DMS 273 treated with DMSO at 0.1 percent for 48 hours (cell line): ENCODE results near the gene RNU6-1.

Experiments
- DNase-seq: peaks from one replicate; lab custom pipeline; 2025; lab: John Stamatoyannopoulos, UW

Gene RNU6-1

DNA sequence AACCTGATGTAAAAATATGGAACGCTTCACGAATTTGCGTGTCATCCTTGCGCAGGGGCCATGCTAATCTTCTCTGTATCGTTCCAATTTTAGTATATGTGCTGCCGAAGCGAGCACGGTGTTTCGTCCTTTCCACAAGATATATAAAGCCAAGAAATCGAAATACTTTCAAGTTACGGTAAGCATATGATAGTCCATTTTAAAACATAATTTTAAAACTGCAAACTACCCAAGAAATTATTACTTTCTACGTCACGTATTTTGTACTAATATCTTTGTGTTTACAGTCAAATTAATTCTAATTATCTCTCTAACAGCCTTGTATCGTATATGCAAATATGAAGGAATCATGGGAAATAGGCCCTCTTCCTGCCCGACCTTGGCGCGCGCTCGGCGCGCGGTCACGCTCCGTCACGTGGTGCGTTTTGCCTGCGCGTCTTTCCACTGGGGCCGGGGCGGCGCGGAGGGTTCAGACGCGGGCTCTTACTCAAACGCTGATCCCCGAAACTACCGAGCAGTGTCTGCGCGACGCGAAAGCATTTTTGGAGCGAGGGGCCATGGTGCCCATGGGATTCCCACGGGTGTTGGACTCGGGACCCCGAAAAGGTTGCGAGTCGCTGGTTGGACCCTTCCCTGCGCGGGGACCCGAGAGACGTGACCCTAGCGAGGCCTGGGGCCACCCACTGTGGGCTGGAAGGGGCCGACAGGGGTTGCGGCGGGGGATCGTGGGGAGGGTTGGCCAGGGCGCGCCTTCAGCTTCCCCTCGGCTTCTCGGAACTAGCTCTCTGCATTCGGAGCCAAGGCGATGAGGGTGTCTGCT lies at the start of gene RNU6-1:
TSS of gene RNU6-1 (minus strand) at position 117 of the 820 bp plus-strand sequence.
- peak; percentile 77 for DNase-seq

DNA sequence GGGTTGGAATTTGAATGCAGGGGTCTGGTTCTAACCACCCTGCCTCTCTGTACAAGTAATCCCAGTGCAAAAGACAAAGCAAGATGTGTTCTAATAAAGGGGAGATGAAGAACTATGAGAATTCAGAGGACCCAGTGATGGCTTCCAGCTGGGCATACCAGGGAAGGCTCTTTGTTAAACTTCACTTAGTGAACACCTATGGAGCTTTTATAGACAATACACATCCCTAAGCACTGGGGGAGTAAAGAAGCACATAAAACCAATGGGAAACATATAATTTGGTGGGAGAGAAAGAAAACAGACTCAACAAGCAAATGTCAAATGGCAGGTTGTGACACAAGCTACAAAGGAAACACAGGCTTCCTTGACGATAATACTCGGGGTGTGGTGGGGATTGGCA lies 47.9 kb upstream of the RNU6-1 start:
- no peak for DNase-seq

DNA sequence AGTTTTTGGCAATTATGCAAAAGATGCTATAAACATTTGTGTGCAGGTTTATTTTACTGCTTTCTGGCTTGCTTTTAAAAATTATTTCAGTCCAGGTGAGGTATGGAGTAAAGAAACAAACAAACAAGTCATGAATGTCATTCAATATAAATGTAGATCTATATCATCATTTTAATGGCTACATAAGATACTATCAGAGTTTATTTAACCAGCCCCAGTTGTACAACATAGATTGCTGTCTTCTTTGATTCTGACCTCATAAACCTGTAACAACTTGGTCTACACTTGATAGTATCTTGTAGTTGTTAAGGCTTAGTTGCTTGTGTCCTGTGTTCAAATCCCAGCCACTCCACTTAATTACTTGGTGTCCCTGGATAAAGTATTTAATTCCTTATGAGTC lies 46.0 kb upstream of the RNU6-1 start:
- no peak for DNase-seq

DNA sequence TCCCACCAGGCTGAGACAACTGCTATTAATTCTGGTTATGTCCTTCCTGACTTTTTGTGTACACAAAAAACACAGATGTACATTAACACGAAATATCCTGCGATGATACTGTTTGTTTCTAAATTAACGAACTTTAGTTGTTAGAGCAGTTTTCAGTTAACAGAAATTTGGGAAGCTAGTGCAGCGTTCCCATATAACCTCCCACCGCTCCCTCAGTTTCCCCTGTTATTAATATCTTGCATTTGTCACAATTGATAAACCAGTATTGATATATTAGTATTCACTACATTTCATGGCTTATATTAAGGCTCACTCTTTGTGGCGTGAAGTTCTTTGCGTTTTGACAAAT lies 45.3 kb upstream of the RNU6-1 start:
- no peak for DNase-seq

DNA sequence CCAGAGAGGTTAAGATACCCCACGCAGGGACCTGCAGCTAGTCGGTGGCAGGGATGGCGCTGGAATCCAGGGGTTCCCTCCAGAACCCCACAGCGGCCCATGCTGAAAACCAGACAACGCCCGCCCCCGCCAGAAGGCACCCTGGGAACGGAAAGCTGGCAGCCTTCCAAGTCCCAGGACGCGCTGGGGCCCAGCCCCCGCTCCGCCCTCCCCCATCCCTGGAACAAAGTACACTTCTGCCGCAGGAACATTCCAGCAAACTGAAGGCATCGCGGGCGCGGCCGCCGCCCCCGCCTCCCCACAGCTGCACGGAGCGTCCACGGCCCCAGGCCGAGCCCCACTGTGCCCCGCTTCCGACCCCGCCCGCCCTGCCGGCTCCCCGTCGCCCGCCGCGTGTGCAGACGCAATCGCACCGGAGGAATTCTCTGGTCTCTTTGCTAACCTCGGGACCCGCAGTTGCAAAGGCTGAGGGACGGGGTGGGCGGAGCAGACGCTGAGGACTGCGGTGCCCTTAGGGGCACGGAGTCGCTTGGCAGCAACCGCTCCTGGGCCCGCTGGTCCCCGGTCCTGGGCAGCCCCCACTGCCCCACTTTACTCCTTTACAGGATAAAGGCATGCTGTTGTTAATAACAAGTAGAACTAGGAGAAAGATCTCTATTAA lies 44.8 kb upstream of the RNU6-1 start:
- peak; percentile 28 for DNase-seq

DNA sequence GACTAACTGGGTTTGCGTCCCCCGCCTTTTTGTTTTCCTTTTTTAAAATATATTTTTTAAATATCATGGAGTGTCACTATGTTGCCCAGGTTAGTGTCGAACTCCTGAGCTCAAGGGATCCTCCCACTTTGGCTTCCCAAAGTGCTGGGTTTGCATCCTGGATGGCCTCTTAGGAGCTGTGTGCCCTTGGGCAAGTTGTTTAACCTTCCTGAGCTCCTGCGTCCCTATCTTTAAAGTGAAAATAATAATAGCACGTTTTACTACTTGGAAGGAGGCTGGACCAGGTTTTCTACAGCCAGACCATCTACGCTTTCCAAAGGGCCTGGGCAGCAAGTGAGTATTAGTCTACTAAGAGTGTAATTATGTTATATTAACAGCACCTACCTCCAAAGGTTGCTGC lies 44.2 kb upstream of the RNU6-1 start:
- no peak for DNase-seq

DNA sequence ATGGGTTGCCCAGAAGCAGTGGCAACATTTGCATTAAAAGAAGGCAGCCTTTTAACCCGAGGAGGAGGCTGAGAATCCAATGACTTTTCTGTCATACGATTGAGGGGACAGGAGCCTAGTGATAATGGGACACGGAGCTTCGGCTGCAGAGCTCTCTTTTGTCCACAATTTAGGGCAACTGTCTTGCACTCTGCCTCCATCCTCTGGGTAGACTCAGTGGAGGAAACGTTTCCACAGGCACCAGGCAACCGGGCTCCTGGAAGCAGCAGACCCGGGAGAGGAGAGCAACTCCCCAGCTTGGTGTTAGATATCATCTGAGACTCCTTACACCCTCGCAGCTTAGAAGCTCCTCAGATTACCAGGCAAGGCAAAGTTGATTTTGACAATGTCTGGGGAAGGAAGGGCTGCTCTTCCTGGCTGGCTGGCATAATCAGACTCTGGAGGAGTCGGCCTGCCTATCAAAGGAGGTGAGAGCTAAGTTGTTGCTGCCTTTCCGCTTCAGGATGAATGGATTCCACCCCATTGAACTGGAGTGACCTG lies 43.5 kb upstream of the RNU6-1 start:
- DNase-seq, result no peak

DNA sequence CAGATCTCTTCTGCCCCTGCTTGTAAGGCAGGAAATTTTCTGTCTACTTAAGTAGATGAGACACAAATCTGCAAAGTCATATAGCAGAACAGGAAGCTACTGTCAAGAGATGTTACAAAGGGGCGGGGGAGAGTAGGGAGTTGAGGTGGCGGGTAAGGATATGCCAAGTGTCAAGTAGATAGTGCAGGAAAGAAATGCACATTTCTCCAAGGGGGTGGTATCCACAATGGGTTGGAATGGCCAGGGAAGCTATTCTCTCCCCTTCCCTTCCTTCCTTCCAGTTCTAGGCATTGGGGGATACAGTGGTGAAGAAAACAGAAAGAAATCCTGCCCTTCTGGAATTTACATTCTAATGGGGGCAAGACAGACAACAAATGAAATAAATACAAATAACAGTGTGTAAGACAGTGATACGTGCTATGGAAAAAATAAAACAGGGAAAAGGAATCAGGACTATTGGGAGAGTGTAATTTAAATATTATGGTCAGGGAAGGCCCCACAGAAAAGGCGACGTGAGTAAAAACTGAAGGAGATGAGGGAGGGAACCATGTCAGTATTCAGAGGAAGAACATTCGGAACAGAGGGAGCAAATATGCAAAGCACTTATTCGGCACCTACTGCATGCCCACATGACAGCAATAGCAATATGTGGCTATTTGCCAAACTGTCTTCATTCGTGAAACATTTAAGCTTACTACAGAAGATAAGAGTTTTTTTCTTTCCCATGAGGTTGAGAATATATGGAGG lies 42.8 kb upstream of the RNU6-1 start:
- DNase-seq, result no peak

DNA sequence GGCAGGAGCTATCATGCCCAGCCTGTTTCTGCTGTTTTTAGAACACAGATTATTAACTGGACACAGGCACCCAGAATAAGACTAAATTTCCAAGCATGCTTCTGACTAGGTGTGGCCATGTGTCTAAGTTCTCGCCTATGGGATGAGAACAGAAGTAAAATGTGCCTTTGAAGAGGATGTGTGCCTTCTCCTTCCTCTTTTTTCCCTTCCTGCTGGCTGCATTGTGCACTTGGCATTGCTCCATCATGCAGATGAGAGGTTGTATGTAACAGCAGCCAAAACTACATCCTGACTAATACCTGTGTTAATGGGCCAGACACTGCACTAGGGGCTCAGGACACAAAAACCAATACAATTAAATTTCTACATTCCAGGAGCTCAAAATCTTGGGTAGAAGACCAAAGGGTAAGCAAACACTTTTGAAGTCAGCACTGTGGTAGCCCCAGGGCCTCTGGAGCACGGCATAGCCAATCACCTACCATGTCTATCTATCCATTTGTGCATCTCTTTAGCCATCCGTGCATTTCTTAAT lies 40.9 kb upstream of the RNU6-1 start:
- no peak for DNase-seq

DNA sequence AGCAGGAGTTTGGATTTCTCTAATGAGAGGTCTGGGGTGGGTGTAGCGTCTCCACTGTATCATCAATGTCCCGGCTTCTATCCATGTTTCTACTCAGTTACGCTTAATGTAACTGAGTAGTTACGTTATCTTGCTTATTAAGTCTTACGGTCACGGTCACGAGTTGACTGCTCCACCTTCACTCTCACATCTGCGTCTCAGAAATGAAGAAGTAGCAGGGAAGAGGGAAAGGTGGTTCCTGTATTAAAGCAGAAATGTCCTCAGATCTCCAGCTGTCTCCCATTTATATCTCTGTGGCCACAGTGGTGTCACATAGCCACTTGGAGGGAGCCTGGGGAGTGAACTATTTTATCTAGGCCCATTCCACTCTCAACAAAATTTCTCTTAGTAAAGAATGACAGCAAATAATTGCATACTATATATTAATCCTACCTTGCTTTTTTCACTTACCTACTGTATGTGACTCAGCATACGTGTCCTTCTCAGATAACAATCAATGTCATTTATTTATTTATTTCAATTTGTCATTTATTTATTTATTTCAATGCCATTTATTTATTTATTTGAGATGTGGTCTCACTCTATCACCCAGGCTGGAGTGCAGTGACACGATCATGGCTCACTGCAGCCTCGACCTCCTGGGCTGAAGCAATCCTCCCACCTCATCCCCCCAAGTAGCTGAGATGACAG lies 39.7 kb upstream of the RNU6-1 start:
- no peak for DNase-seq

DNA sequence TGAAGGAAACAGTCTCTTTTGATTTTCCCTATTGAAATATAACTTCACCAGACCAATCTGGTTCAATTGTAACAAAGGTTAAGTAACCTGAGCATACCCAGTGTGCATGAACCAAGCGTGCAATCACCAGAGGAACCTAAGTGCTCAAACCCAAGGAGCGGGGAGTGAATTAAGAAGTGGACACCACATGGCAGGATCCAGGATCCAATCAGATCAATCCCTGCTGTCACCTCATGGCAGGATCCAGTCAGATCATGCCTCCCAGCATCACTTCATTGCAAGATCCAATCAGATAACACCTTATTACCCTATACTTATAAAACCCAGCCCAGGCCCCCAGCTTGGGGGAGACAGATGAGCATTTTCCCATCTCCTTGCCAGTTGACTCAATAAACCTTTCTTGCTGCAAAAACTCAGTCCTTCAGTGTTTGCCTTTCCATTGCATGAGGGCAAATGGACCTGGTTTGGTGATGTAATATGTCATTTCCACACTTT lies 38.9 kb upstream of the RNU6-1 start:
- no peak for DNase-seq

DNA sequence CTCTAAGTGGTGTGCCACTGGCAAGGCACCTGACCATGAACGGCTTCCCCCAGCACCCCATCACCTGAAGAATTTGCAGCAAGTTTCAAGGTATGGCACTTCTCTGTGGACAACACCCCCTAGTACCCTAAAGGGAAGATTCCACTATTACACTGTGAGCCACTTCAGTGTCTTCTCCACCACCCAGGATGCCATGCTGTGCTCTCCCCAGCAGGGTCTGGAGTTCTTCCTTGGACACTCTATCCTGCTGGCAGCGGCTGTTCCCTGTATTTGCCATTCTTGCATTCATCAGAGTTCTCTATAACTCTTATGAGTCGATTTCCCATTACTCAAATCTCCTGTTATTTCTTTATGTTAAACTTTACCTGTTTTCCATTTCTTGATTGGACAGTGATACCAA lies 33.9 kb upstream of the RNU6-1 start:
- no peak for DNase-seq

DNA sequence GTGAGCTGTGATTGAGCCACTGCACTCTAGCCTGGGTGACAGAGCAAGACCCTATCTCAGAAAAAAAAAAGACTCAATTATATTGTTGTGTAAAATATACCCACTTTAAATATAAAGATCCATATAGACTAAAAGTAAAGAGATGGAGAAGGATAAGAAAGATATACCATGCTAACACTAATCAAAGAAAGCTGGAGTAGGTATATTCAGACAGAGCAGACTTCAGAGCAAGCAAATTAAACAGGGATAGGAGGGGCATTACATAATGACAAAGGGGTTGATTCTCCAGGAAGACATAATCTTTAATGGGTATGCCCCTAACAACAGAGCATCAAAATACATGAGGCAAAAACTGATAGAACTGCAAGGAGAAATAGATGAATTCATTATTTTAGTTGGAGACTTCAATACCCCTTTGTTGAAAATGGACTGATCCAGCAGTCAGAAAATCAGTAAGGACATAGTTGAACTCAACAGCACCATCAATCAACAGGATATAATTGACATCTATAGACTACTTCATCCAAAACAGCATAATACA lies 31.1 kb upstream of the RNU6-1 start:
- DNase-seq, result no peak

DNA sequence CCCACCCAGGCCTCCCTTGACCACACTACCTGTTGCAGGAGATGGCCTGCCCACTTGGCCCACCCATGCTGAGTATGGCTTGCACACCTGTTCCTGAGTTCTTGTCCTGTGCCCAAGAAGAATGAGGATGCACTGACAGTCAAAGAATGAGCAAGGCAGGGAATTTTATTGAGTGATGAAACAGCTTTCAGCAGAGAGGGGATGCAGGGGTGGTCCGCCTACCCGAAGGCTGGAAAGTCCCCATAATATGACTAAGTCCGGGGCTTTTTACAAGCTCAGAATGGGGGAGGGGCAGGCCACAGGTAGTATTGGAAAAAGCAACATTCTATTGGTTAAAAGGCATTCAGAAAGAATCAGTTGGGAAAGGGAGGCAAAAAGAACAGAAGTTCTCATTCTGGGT lies 29.9 kb upstream of the RNU6-1 start:
- no peak for DNase-seq

DNA sequence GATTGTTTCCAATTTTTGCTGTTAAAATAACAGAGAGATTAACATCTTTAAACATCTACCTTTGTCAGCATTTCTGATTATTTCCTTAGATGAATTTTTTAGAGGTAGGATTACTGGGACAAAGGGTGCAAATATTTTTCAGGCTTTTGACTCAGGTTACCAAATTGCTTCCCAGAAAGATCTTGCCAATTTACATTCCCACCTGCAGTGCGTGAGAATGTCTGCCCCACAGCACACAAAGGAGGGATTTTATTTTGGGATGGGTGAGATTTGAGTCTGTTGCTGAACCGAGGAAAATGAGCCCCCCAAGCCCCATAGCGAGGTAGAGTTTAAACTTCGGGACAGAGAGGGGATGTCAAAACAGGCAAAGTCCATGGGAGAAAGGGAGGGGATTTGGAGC lies 25.9 kb upstream of the RNU6-1 start:
- DNase-seq, result no peak

DNA sequence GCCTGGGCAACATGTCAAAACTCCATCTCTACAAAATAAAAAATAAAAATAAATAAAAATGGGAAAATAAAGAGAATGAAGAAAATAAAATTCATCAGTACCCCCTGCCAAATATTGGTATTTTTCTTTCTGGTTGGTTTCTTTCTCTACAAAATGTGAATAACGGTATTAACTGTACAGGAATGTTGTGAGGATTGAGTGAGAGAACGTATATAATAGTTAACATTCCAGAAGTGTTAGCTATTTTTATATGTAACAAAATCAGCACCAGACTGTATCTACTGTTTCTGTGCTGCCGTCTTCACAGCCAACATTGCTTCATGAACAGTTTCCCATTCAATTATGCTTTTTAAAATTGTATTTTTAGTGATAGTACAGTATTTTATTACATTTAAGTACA lies 25.5 kb upstream of the RNU6-1 start:
- DNase-seq, result no peak

DNA sequence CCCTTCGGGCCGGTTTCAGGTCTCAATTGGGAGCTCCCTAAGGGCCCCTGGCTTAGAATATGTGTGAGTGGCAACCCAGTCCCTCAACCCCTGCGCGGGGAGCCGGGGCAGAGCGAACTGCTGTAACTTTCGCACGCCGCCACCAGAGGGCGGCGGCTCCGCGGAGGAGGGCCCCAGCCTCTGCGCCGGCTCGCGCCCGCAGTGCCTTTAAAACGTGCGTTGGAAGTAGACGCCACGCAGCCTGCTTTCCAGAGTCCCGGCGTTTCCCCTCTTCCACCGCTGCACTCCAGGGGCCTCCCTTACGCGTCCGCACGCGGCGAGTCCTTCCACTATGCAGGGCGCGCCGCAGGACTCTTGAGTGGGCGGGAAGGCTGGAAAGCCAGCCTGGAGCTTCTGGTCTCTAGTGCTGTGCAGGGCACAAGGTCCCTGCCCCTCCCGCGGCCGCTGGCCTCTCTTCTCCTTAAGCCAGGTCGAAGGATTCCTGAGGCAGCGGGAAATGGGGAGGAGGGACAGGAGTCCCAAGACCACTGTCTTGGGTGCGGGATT lies 23.7 kb upstream of the RNU6-1 start:
- DNase-seq, result peak; percentile 45

DNA sequence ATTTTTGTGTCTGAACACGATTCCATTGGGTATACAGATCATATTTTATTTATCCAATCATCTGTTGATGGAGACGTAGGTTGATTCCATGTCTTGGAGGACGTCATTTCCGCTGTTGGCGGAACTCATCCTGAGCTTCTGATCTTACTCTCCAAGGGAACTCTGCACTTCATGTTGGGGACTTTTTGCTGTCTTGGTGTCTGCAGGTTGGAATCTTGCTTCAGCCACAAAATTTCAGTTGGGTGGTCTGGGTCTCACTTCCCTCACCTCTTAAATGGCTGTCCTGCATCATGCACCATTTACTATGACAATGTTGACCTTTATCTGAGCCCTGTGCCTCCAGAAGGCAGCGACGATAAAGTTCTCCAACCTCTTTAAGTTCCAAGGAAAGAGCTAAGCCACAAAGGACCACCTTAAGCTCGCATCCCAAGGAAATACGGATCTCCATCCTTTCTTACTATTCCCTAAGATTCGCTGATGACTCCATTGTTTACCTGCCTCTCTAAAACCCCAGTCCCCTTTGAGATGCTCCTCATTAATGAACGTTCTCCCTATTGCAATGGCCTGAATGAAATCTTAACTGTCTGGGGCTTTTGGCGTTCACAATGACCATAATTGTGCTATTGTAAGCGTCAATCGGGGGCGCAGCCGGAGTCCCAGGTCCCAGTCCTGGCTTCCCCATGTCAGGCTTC lies 23.1 kb upstream of the RNU6-1 start:
- no peak for DNase-seq

DNA sequence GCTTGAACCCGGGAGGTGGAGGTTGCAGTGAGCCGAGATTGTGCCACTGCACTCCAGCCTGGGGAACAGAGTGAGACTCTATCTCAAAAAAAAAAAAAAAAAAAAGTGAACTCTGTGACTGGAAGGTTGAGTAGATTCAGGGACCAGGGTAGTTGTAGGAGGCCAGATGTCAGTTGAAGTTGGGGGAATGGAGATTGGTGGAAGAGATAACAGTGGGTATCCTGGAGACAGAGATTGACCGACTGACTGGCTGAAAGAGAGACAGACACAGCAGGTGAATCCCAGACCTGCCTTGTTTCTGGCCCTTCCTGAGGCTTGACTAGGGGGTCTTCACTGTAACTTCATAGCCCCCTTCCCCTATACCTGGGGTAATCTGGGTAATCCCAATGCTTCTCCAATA lies 22.1 kb upstream of the RNU6-1 start:
- DNase-seq, result no peak

DNA sequence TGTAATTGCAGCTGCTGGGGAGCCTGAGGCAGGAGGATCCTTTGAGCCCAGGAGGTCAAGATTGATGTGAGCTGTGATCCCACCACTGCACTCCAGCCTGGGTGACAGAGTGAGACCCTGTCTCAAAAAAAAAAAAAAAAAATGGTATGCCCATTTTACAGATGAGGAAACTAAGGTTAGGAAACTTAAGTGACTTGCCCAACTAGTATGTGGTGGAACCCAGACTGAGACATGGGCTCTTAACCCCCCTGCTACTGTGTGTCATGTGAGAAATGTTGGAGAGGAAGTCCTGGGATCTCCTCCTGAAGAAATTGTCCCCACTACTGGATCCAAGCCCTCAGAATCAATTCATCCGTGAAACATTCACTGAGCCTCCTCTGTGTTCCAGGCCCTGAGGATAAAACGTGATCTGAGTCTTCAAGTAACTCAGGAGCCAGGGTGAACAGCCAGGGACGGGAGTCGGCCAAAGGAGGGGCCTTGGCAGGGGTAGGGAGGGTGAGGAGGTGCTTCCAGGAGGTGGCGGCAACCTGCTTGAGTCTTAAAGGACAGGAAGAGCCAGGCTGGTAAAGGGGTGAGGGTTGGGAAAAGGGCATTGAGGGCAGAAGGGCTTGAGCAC lies 19.6 kb upstream of the RNU6-1 start:
- no peak for DNase-seq
